ENCODE measurements around the gene NFKBIB. TPM values are rescaled to one million over a fixed set of nuclear protein-coding genes. Genes with fewer than 3 reads are reported as not detected.

The NFKBIB gene
- total RNA-seq, 4 donors from 2014 or later = 18.5 to 37.6 (median 26.8) TPM

- Histone ChIP-seq H3K27me3 (no peaks in the 10 kb centered on the region), H3K27ac (no peak overlapping the region), H3K36me3 (peaks cover 0 to 50% of the 10 kb centered on the region in 2 donors), H3K4me3 (no peak overlapping the region), H3K4me1 (no peaks in the 10 kb centered on the region), H3K9me3 (no peaks in the 10 kb centered on the region)
- WGBS, 2 donors (ENCODE audit: low coverage in 1 of 2) = 82 to 85% methylated on average over 3 to 6 of the region's 20 CpGs
- no peak for ATAC-seq
- no peak for TF ChIP-seq CTCF (IDR thresholded peaks at IDR 0.05)
- no peak for TF ChIP-seq POLR2A (IDR thresholded peaks at IDR 0.05)
- no peak for TF ChIP-seq EP300 (IDR thresholded peaks at IDR 0.05)
- TF ChIP-seq POLR2AphosphoS5 (IDR thresholded peaks at IDR 0.05) = no peak
These were observed 21.9 kb downstream of the NFKBIB start for GRCh38 chr19:38921420-38922274.

DNA sequence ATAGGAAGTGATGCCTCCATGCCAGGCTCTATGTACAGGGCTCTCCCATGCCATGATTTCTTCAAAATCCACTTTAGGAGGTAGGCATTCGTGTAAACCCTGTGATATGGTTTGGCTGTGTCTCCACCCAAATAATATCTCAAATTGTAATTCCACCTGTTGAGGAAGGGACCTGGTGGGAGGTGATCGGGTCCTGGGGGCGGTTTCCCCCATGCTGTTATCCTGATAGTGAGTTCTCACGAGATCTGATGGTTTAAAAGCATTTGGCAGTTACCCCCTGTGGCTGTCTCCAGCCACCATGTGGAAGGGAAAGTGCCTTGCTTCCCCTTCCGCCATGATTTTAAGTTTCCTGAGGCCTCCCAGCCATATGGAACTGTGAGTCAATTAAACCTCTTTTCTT is 22.7 kb downstream of the NFKBIB start:
- no peak for ATAC-seq
- H3K9me3 ChIP-seq = no peaks in the 10 kb centered on the region
- no peak for TF ChIP-seq CTCF (IDR thresholded peaks at IDR 0.05)
- no peak for TF ChIP-seq POLR2AphosphoS5 (IDR thresholded peaks at IDR 0.05)
- TF ChIP-seq EP300 (IDR thresholded peaks at IDR 0.05) = no peak
- H3K4me1 ChIP-seq = no peaks in the 10 kb centered on the region
- peaks cover 0 to 50% of the 10 kb centered on the region in 2 donors for H3K36me3 ChIP-seq
- H3K4me3 ChIP-seq = no peak overlapping the region
- no peaks in the 10 kb centered on the region for H3K27me3 ChIP-seq
- 79 to 100% methylated on average over 1 to 3 of the region's 5 CpGs for WGBS, 2 donors (ENCODE audit: low coverage in 1 of 2)
- no peak overlapping the region for H3K27ac ChIP-seq

GRCh38 chr19:38924388-38924787 is 24.6 kb downstream of the NFKBIB start:
- no peak overlapping the region for H3K27ac ChIP-seq
- peaks cover 0 to 52% of the 10 kb centered on the region in 2 donors for H3K36me3 ChIP-seq
- no peaks in the 10 kb centered on the region for H3K27me3 ChIP-seq
- no peak overlapping the region for H3K4me3 ChIP-seq
- no peaks in the 10 kb centered on the region for H3K9me3 ChIP-seq
- WGBS, 2 donors (ENCODE audit: low coverage in 1 of 2) = 87% methylated on average over 4 of the region's 7 CpGs; no CpG with 5 or more reads in 1 of the 2 donors
- peaks cover 0 to 5% (median 0%) of the 10 kb centered on the region in 3 donors for H3K4me1 ChIP-seq
- ATAC-seq = no peak
- no peak for TF ChIP-seq EP300 (IDR thresholded peaks at IDR 0.05)
- no peak for TF ChIP-seq CTCF (IDR thresholded peaks at IDR 0.05)
- TF ChIP-seq POLR2A (IDR thresholded peaks at IDR 0.05) = no peak
- TF ChIP-seq POLR2AphosphoS5 (IDR thresholded peaks at IDR 0.05) = no peak

- Histone ChIP-seq H3K27ac (no peak overlapping the region), H3K4me3 (no peak overlapping the region), H3K4me1 (peaks cover 0 to 37% (median 10%) of the 10 kb centered on the region in 3 donors), H3K36me3 (peaks cover 0 to 48% of the 10 kb centered on the region in 2 donors), H3K27me3 (no peaks in the 10 kb centered on the region), H3K9me3 (no peaks in the 10 kb centered on the region)
- ATAC-seq = no peak
- TF ChIP-seq POLR2AphosphoS5 (IDR thresholded peaks at IDR 0.05) = no peak
- WGBS, 2 donors (ENCODE audit: low coverage in 1 of 2) = 69 to 80% methylated on average over 3 to 4 of the region's 4 CpGs
These were observed 28.7 kb downstream of the NFKBIB start for GRCh38 chr19:38928391-38929001.

DNA sequence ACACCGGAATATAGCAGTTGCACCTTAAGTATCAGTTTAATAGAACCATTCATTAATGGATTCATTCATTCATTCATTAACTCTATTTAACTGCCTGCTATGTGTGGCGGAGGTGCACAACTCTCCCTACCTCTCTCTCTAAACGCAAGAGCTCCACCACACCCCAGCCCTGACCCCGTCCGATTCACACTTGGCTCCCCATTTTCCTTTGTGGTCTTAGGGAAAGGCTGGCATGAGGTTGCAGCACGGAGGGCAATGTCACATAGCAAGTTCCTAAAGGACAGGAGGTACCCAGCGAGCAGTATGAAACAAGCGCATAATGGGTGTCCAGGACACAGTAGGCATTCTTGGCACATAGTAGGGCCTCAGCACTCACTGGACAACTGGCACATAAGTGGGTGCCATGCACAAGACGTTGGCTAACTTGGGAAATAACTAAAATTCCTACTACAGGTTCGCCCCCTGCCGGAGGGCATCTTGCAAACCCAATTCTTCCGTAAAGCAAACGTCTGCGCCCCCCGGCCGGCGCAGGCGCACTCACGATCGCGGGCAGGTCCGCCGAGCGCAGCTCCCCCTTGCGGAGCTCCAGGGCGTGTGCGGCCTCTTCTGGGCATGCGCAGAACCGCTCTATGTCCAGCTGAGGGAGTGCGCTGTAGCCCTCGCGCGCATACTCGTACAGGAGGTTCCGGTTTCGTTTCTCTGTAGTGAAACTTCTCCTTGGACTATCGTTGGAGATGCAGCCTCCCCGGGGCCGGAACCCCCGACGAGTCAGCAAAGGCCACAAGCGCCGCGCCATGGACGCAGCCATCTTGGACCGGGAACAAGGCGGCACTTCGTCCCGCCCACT is 30.4 kb downstream of the NFKBIB start, which contains the start of gene SARS2:
TSS of gene SARS2 (minus strand) at position 835 of the 847 bp plus-strand sequence. CDS start at position 808, 27 bp downstream.
- 9 to 10% methylated on average over 8 of the region's 49 CpGs for whole genome bisulfite sequencing, 2 donors (ENCODE audit: low coverage in 1 of 2)

More for the DNA sequence above, 30.4 kb downstream of the NFKBIB start, which contains the start of gene SARS2:
- Histone ChIP-seq H3K4me1 (peaks cover 0 to 37% (median 10%) of the 10 kb centered on the region in 3 donors), H3K4me3 (peak within 1 kb of the TSS; percentile 51 to 71), H3K36me3 (peaks cover 0 to 46% of the 10 kb centered on the region in 2 donors), H3K27me3 (no peaks in the 10 kb centered on the region), H3K27ac (peak within 1 kb of the TSS; percentile 55 to 92 (median 85)), H3K9me3 (no peaks in the 10 kb centered on the region)
- peak; percentile 24 for TF ChIP-seq POLR2AphosphoS5 (IDR thresholded peaks at IDR 0.05)
- peak; percentile 98 to 99 (median 98) for TF ChIP-seq CTCF (IDR thresholded peaks at IDR 0.05)
- no peak for TF ChIP-seq EP300 (IDR thresholded peaks at IDR 0.05)
- TF ChIP-seq POLR2A (IDR thresholded peaks at IDR 0.05) = peak in 1 of 2 donors; percentile 7
- ATAC-seq = peak; percentile 92
